Panc1 (cell line): ENCODE results near the gene BICD2.

Source experiments
- POLR2AphosphoS5 ChIP-seq: IDR thresholded peaks from 2 replicates; pipeline ENCODE4 v1.6.1; 2012; ENCODE audit warnings: mild to moderate bottlenecking, low read depth, low read length, moderate library complexity
- REST ChIP-seq, 2 experiments: IDR thresholded peaks; 2 replicates each; pipeline ENCODE4 v1.6.1; 2011 to 2012; ENCODE audit warnings: low read depth in 2 of 2, control low read depth in 1 of 2, low read length in 1 of 2, mild to moderate bottlenecking in 1 of 2, moderate library complexity in 1 of 2; ENCODE audit not compliant: insufficient read depth in 1 of 2
- SIN3A ChIP-seq: IDR thresholded peaks from 2 replicates; pipeline ENCODE4 v1.6.1; 2012; ENCODE audit warnings: low read depth, mild to moderate bottlenecking, low read length, moderate library complexity, borderline replicate concordance; ENCODE audit not compliant: insufficient read depth
- TF ChIP-seq, protein P1 (sequence below): fragments of 450-650 bp; IDR thresholded peaks from 2 replicates; pipeline ENCODE4 v1.5.1; 2017; ENCODE audit warnings: mild to moderate bottlenecking

DNA sequence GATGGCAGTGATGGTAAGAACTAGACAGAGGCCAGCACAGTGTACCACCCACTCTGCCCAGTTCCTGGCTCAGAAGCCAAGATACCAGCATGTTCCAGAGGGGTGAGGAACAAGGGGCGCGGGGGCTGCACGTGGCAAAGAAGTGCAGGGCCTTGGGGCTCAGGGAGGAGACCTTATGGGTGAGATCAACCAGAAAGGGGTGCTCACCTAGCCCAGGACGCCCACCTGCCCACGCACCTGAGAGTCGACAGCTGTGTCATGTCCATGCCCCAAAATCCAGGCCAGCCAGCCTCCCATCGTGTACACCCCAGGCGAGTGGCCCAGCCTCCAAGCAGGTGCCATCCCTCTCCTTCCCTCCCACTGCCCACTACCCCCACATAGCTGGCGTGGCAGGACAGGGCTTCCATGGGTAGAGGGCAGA is 34.9 kb downstream of the BICD2 start:
- TF ChIP-seq, protein P1, sequence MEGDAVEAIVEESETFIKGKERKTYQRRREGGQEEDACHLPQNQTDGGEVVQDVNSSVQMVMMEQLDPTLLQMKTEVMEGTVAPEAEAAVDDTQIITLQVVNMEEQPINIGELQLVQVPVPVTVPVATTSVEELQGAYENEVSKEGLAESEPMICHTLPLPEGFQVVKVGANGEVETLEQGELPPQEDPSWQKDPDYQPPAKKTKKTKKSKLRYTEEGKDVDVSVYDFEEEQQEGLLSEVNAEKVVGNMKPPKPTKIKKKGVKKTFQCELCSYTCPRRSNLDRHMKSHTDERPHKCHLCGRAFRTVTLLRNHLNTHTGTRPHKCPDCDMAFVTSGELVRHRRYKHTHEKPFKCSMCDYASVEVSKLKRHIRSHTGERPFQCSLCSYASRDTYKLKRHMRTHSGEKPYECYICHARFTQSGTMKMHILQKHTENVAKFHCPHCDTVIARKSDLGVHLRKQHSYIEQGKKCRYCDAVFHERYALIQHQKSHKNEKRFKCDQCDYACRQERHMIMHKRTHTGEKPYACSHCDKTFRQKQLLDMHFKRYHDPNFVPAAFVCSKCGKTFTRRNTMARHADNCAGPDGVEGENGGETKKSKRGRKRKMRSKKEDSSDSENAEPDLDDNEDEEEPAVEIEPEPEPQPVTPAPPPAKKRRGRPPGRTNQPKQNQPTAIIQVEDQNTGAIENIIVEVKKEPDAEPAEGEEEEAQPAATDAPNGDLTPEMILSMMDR, result no peak
- no peak for TF ChIP-seq POLR2AphosphoS5
- TF ChIP-seq REST (IDR thresholded peaks at IDR 0.05; ENCODE audit: insufficient read depth in 1 of 2, low read depth in 2 of 2, low read length in 1 of 2), result no peak
- TF ChIP-seq SIN3A, result no peak
